ENCODE measurements around the gene GADD45A.

Gene GADD45A

GRCh38 chr1:67695963-67696362, 11.0 kb downstream of the GADD45A start:
- no peaks in the 10 kb centered on the region for H3K36me3 Mint-ChIP-seq
- no peaks in the 10 kb centered on the region for H3K9me3 Mint-ChIP-seq
- DNase-seq (ENCODE audit: low spot score in 2 of 2) (no peak), ATAC-seq (no peak)
- peaks cover 12% of the 10 kb centered on the region for H3K4me1 Mint-ChIP-seq
- H3K27ac Mint-ChIP-seq, result no peak overlapping the region
- H3K4me3 Mint-ChIP-seq, result no peak overlapping the region

- H3K4me3 Mint-ChIP-seq, result no peak overlapping the region
These were observed 11.7 kb downstream of the GADD45A start for GRCh38 chr1:67696708-67697107.

DNA sequence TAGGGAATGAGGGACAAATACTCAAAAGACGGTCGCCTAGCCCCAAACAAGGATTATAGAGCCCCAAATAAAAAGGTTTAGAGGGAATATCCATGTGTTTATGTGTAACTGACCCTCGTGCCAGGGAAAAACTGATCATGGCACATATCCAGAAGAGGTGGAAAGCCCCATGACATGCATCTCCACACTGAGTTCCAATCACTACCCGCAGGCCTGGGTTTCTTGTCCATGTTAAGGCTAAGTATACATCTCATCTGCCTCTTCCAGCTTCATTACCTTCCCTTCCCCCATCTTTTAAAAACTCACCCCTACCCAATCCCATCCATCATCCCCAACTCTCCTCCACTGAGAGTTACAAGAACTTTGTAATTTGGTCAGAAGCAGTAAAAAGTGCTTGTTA, 15.2 kb downstream of the GADD45A start:
- ATAC-seq (no peak), DNase-seq (ENCODE audit: low spot score in 2 of 2) (no peak)
- peaks cover 18% of the 10 kb centered on the region for H3K4me1 Mint-ChIP-seq
- H3K36me3 Mint-ChIP-seq, result no peaks in the 10 kb centered on the region
- H3K9me3 Mint-ChIP-seq, result no peaks in the 10 kb centered on the region
- no peak overlapping the region for H3K4me3 Mint-ChIP-seq
- peak overlapping the region; percentile 41 for H3K27ac Mint-ChIP-seq

More at GRCh38 chr1:67696708-67697107, 11.7 kb downstream of the GADD45A start:
- H3K9me3 Mint-ChIP-seq, result no peaks in the 10 kb centered on the region
- ATAC-seq, result no peak
- H3K4me1 Mint-ChIP-seq, result peaks cover 18% of the 10 kb centered on the region
- no peak overlapping the region for H3K27ac Mint-ChIP-seq
- no peaks in the 10 kb centered on the region for H3K36me3 Mint-ChIP-seq
- no peak for DNase-seq (ENCODE audit: low spot score in 2 of 2)

DNA sequence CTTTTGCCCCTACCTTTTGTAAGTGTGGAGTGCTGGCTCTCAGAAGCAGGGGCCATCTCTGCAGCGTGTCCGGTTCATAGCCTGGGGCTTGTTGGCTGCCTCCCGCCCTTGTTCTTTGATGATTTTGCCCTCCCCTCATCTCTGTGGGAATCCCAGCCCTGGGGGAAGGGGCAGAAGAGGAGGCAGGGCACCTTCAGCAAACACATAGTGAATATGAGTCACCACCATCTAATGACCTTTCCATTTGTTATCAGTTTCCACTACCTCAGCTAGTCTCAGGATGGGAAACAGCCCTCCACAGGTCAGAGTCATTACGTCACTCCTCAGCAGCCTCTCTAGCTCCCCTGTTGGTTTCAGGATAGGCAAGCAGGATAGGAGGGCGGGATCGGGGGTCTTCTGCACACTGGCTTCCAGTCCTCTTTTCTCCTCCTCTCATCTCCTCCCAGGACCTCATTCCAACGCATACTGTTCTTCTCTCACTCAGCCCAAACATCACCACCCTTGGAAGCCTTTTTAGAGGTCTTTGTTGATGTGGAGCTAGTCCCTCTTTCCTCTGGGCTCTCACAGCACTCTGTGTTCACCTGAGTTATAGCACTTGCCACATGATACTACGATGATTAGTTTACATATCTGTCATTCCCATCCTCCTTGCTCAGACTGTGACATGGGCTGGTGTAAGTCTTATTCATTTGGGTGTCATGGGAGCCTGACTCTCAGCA, 15.8 kb downstream of the GADD45A start:
- Mint-ChIP-seq H3K27ac (peak overlapping the region; percentile 41), H3K9me3 (no peaks in the 10 kb centered on the region), H3K36me3 (no peaks in the 10 kb centered on the region), H3K4me3 (no peak overlapping the region), H3K4me1 (peaks cover 16% of the 10 kb centered on the region)
- ATAC-seq (peak; percentile 90), DNase-seq (ENCODE audit: low spot score in 2 of 2) (no peak)

DNA sequence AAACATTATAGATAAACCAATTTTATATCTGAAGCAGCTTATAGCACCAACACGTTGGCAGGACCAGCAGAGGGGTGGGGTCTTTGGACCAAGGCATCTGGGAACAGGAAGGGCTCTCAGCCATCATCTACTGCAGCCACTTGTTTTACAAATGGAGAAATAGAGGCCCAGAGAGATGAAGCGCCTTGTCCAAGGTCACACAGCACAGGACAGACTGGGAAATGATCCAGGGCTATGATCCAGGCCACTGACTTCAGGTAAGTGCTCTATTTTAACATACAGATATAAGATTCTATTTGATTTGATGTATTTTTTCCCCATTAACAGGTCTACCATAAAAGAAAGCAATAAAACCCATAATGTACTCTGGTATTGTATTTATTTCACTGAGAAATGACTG, 16.9 kb downstream of the GADD45A start:
- ATAC-seq, result no peak

GRCh38 chr1:67704351-67704750, 19.4 kb downstream of the GADD45A start:
- no peak for ATAC-seq
- Mint-ChIP-seq H3K4me3 (no peak overlapping the region), H3K4me1 (peaks cover 13% of the 10 kb centered on the region), H3K36me3 (no peaks in the 10 kb centered on the region), H3K9me3 (no peaks in the 10 kb centered on the region), H3K27ac (no peak overlapping the region)
- no peak for DNase-seq (ENCODE audit: low spot score in 2 of 2)

More for the DNA sequence above, 16.9 kb downstream of the GADD45A start:
- no peaks in the 10 kb centered on the region for H3K9me3 Mint-ChIP-seq
- H3K27ac Mint-ChIP-seq, result no peak overlapping the region
- H3K4me1 Mint-ChIP-seq, result peaks cover 13% of the 10 kb centered on the region
- DNase-seq (ENCODE audit: low spot score in 2 of 2), result no peak
- no peak overlapping the region for H3K4me3 Mint-ChIP-seq
- no peaks in the 10 kb centered on the region for H3K36me3 Mint-ChIP-seq

DNA sequence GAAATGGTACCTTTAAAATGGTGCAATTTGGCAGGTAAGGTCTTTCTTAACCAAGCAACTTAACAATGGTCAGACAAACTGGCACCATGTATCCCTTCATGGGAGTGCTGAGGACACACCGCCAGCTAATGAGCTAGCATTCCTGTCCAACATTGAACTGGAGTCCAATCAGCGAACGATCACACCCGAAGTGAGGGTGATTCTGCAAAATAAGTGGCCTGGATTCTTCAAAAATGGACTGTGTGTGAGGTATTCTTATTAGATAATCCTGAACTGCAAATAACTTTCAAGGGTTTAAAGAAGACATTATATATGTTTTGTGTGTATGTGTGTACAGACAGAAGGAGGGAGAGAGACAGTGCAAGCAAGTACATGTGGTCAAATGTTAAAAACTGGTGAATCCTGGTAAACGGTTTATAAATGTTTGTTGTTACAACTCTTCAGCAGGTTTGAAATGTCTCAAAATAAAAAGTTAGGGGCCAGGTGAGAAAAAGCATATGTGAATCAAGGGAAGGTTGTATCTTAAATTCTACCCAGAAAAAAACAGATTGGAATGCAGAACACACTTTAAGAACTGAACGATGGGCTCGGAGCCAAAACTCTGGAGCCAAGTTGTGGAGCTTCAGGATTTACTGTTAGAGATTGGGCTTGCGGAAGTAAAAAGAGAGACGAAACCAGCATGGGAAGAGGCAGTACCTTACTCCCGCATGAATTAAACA, 20.9 kb downstream of the GADD45A start:
- no peak for DNase-seq (ENCODE audit: low spot score in 2 of 2)

GRCh38 chr1:67708606-67709005, 23.6 kb downstream of the GADD45A start:
- Mint-ChIP-seq H3K4me3 (no peak overlapping the region), H3K36me3 (no peaks in the 10 kb centered on the region)

More for the DNA sequence above, 20.9 kb downstream of the GADD45A start:
- peaks cover 6% of the 10 kb centered on the region for H3K4me1 Mint-ChIP-seq
- no peak overlapping the region for H3K27ac Mint-ChIP-seq
- no peaks in the 10 kb centered on the region for H3K9me3 Mint-ChIP-seq
- H3K36me3 Mint-ChIP-seq, result no peaks in the 10 kb centered on the region
- H3K4me3 Mint-ChIP-seq, result no peak overlapping the region
- ATAC-seq, result no peak

DNA sequence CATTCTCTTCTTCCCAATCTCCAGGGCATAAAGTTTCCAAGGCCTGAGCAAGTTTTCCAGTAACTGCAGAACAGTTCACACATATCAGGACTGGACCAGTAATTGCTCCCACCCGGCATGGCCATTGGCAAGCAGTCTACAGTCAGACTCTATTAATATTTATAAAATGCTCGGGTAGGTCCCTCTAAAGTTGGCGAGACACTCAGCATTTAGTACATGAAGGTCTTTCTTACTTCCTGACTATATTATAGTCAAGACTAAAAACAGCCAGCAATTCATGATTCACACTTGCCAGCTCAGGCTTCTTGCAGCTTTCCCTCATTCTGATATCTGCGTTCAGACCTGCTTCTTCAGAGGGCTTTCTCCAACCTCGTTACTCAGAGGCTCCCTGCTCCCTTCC, 25.4 kb downstream of the GADD45A start:
- H3K36me3 Mint-ChIP-seq, result no peaks in the 10 kb centered on the region
- H3K27ac Mint-ChIP-seq, result no peak overlapping the region
- no peak overlapping the region for H3K4me3 Mint-ChIP-seq
- DNase-seq (ENCODE audit: low spot score in 2 of 2) (no peak), ATAC-seq (no peak)
- H3K4me1 Mint-ChIP-seq, result no peaks in the 10 kb centered on the region
- no peaks in the 10 kb centered on the region for H3K9me3 Mint-ChIP-seq

More at GRCh38 chr1:67708606-67709005, 23.6 kb downstream of the GADD45A start:
- DNase-seq (ENCODE audit: low spot score in 2 of 2) (no peak), ATAC-seq (no peak)
- no peaks in the 10 kb centered on the region for H3K9me3 Mint-ChIP-seq
- H3K27ac Mint-ChIP-seq, result no peak overlapping the region
- H3K4me1 Mint-ChIP-seq, result no peaks in the 10 kb centered on the region

DNA sequence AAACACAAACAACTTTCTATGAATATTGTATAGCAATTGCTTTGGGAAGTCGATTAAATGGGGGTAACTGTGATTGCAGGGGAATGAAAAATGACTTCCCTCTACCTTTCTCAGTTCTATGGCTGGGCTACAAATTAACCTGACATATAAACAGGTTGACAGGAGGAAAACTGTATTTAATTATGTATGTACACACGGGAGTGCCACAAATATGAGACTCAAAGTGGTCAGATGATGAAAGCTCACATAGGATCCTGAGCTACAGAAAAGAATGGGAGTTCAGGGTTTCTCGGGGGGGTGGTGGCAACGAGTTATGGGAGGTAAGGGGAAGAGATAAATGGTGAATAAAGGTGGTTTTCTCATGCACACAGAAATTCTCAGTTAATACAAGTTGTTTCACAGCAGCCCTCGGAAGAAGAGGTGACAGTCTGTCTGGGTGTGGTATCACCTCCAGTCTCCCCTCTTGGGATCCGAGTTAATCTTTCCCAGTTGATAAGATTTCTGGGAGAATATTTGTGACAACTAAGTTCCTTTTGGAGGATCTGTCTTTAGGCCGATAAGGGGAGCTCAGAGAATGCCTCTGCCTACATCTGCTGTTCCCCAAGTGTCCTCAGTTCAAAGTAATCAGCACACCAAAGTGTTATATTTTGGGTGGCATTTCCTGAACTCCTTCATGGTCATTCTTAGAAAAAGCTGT, 26.3 kb downstream of the GADD45A start:
- H3K27ac Mint-ChIP-seq, result no peak overlapping the region
- DNase-seq (ENCODE audit: low spot score in 2 of 2) (no peak), ATAC-seq (no peak)
- no peak overlapping the region for H3K4me3 Mint-ChIP-seq
- no peaks in the 10 kb centered on the region for H3K9me3 Mint-ChIP-seq
- H3K4me1 Mint-ChIP-seq, result no peaks in the 10 kb centered on the region
- H3K36me3 Mint-ChIP-seq, result no peaks in the 10 kb centered on the region

DNA sequence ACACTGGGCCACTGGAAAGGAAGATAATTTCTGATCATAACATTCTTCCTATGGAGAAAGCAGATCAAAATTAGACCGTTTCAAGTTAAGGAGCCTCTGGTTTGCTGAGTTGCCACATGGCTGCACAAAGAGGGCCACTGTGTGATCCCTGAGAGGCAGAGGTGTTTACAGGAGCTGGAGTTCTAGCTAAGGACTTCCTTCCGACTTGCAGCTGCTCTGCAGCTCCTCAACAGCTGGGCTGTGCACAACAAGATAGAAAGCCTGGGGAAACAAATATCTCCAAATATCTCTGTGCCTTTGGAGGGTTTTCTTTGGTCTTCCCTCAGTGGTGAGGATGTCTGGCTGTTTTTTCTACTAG, 26.8 kb downstream of the GADD45A start:
- H3K36me3 Mint-ChIP-seq, result no peaks in the 10 kb centered on the region
- H3K4me3 Mint-ChIP-seq, result no peak overlapping the region
- H3K27ac Mint-ChIP-seq, result no peak overlapping the region
- ATAC-seq, result no peak
- DNase-seq (ENCODE audit: low spot score in 2 of 2), result no peak
- H3K9me3 Mint-ChIP-seq, result no peaks in the 10 kb centered on the region
- H3K4me1 Mint-ChIP-seq, result no peaks in the 10 kb centered on the region

- no peak for DNase-seq (ENCODE audit: low spot score in 2 of 2)
- ATAC-seq, result peak; percentile 39
- no peak overlapping the region for H3K27ac Mint-ChIP-seq
- H3K9me3 Mint-ChIP-seq, result no peaks in the 10 kb centered on the region
- no peaks in the 10 kb centered on the region for H3K36me3 Mint-ChIP-seq
- no peak overlapping the region for H3K4me3 Mint-ChIP-seq
- no peaks in the 10 kb centered on the region for H3K4me1 Mint-ChIP-seq
These were observed 28.3 kb downstream of the GADD45A start for GRCh38 chr1:67713057-67713846.

DNA sequence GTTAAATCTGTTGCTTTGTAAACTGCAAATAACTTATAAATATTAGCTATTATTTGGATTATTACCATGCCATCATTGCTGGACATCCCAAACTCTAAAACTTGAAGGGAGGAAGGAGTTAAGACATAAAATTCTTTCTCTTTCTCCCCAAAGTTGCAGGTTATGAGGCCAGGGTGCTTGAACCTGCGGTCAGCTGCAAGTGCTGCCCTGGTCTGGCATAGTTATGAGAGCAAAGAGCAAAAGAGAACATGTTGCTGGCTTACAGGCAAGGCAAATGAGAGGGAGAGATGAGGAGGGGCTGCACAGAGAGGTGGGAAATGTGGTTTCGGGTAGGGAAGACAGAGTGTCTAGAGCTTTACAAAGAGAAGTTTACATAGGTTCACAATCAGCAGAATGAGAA, 30.8 kb downstream of the GADD45A start:
- Mint-ChIP-seq H3K4me1 (no peaks in the 10 kb centered on the region), H3K4me3 (no peak overlapping the region), H3K9me3 (no peaks in the 10 kb centered on the region), H3K36me3 (no peaks in the 10 kb centered on the region), H3K27ac (no peak overlapping the region)
- ATAC-seq (no peak), DNase-seq (ENCODE audit: low spot score in 2 of 2) (no peak)

DNA sequence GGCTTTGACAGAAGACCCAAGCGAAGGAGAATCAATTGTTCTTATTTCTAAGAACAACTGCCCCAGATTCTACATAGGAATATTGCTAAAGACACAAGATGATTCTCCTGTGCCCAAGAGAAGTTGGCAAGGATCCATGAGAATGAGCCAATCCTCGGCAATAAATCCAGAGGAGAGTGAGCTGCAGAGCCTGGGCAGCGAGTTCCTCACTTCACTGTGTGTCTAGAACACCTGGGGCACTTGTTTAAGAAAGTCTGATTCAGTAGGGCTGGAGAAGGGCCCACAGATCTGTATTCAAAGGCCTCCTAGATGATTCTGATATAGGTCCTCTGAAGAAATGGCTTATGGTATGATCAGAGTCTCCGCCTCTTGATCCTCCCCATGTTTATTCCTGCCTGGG, 31.8 kb downstream of the GADD45A start:
- Mint-ChIP-seq H3K4me1 (no peaks in the 10 kb centered on the region), H3K4me3 (no peak overlapping the region), H3K27ac (no peak overlapping the region), H3K36me3 (no peaks in the 10 kb centered on the region), H3K9me3 (no peaks in the 10 kb centered on the region)
- no peak for DNase-seq (ENCODE audit: low spot score in 2 of 2)
- no peak for ATAC-seq

DNA sequence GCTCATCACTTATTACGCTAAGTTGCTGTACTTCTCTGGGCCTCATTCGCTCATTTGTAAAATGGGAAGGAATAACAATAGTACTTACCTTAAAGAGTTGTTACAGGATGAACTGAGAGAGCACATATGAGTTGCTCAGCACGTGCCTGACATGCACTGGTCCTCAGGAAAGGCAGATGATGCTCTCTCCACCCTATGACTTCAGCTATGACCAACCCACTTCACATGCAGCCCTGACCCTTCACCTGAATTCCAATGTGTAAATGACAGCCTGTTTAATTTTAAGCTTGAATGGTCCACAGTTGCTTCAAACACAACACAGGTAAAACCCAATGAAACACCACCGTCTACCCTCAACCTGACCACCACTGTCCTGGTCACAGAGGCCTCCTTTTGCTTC, 32.9 kb downstream of the GADD45A start:
- H3K9me3 Mint-ChIP-seq, result no peaks in the 10 kb centered on the region
- DNase-seq (ENCODE audit: low spot score in 2 of 2), result no peak
- H3K36me3 Mint-ChIP-seq, result no peaks in the 10 kb centered on the region

More for the DNA sequence above, 32.9 kb downstream of the GADD45A start:
- Mint-ChIP-seq H3K4me3 (no peak overlapping the region), H3K4me1 (no peaks in the 10 kb centered on the region), H3K27ac (no peak overlapping the region)
- ATAC-seq, result no peak
